Liver (tissue), 10 donors: ENCODE measurements around the gene FNBP1L. TPM values are rescaled to one million over a fixed set of nuclear protein-coding genes. Genes with fewer than 3 reads are reported as not detected.

Source experiments
- DNase-seq: peaks from one replicate; pipeline ENCODE4 v3.0.0-alpha.2; 2017; ENCODE audit warnings: low spot score
- H3K27ac ChIP-seq, 2 donors: one replicate each; pipeline ENCODE4 v1.7.0; 2013; ENCODE audit warnings: inconsistent platforms in 2 of 2, low read length in 2 of 2, control low read depth in 1 of 2, low read depth in 1 of 2, mild to moderate bottlenecking in 1 of 2
- H3K27me3 ChIP-seq, 4 donors: one replicate each; pipeline versions ENCODE4 v1.6.1 to v1.7.0; 2013; ENCODE audit warnings: low read length in 3 of 4, inconsistent platforms in 1 of 4, mild to moderate bottlenecking in 1 of 4, moderate library complexity in 1 of 4; ENCODE audit not compliant: control insufficient read depth in 4 of 4, insufficient read depth in 4 of 4
- H3K36me3 ChIP-seq, 4 donors: one replicate each; pipeline versions ENCODE4 v1.6.1 to v1.7.0; 2013; ENCODE audit warnings: low read length in 3 of 4, mild to moderate bottlenecking in 3 of 4, low read depth in 1 of 4, moderate library complexity in 1 of 4; ENCODE audit not compliant: control insufficient read depth in 4 of 4, insufficient read depth in 3 of 4
- H3K4me1 ChIP-seq, 4 donors: one replicate each; pipeline versions ENCODE4 v1.6.1 to v1.7.0; 2013; ENCODE audit warnings: low read length in 3 of 4, mild to moderate bottlenecking in 3 of 4, moderate library complexity in 1 of 4; ENCODE audit not compliant: control insufficient read depth in 4 of 4, insufficient read depth in 4 of 4
- H3K4me3 ChIP-seq, 3 donors: one replicate each; pipeline versions ENCODE4 v1.6.1 to v1.7.0; 2013; ENCODE audit warnings: low read length in 3 of 3, control low read depth in 1 of 3, low read depth in 1 of 3, mild to moderate bottlenecking in 1 of 3
- H3K9ac ChIP-seq, 2 donors: one replicate each; pipeline ENCODE4 v1.7.0; 2013; ENCODE audit warnings: low read length in 2 of 2, mild to moderate bottlenecking in 2 of 2, moderate library complexity in 2 of 2, control low read depth in 1 of 2, low read depth in 1 of 2
- H3K9me3 ChIP-seq, 4 donors: one replicate each; pipeline versions ENCODE4 v1.6.1 to v1.7.0; 2013; ENCODE audit warnings: low read length in 3 of 4; ENCODE audit not compliant: control insufficient read depth in 4 of 4
- EGR1 ChIP-seq, 2 donors: IDR thresholded peaks; 2 replicates each; pipeline ENCODE4 v1.6.1; 2016 to 2018; ENCODE audit warnings: antibody characterized with exemption in 2 of 2, low read depth in 2 of 2
- FOXA1 ChIP-seq: IDR thresholded peaks from 2 replicates; pipeline ENCODE4 v1.6.1; 2016; ENCODE audit warnings: antibody characterized with exemption
- FOXA2 ChIP-seq: IDR thresholded peaks from 2 replicates; pipeline ENCODE4 v1.6.1; 2016; ENCODE audit warnings: antibody characterized with exemption
- GABPA ChIP-seq, 2 donors: IDR thresholded peaks in 1 of 2; conservative IDR thresholded peaks in 1 of 2; 2 replicates each; pipeline ENCODE4 v1.6.1; 2016; ENCODE audit warnings: antibody characterized with exemption in 2 of 2, mild to moderate bottlenecking in 1 of 2, moderate library complexity in 1 of 2
- JUND ChIP-seq, 2 donors: IDR thresholded peaks; 2 replicates each; pipeline ENCODE4 v1.6.1; 2016; ENCODE audit warnings: antibody characterized with exemption in 2 of 2
- RAD21 ChIP-seq, 2 donors: IDR thresholded peaks; 2 replicates each; pipeline ENCODE4 v1.6.1; 2016; ENCODE audit warnings: antibody characterized with exemption in 2 of 2, mild to moderate bottlenecking in 2 of 2
- REST ChIP-seq: IDR thresholded peaks from 2 replicates; pipeline ENCODE4 v1.6.1; 2016; ENCODE audit warnings: antibody characterized with exemption, mild to moderate bottlenecking
- RXRA ChIP-seq, 2 donors: IDR thresholded peaks; 2 replicates each; pipeline ENCODE4 v1.6.1; 2017 to 2018; ENCODE audit warnings: antibody characterized with exemption in 2 of 2, mild to moderate bottlenecking in 1 of 2
- SP1 ChIP-seq: IDR thresholded peaks from 2 replicates; pipeline ENCODE4 v1.6.1; 2018; ENCODE audit warnings: antibody characterized with exemption, mild to moderate bottlenecking
- ZBTB33 ChIP-seq: IDR thresholded peaks from 2 replicates; pipeline ENCODE4 v1.6.1; 2016; ENCODE audit warnings: antibody characterized with exemption
- WGBS: extraction: QIAGEN DNeasy Blood & Tissue Kit; methylation state at CpG from one replicate; pipeline ENCODE4 v1.1.7; 2013; 5-methylcytosine and 5-hydroxymethylcytosine counted together
- polyA plus RNA-seq, 2 donors: library from polyadenylated mRNA; stranded (reverse) in 1 of 2; unstranded in 1 of 2; fragments of 200-250 nt in 1 of 2; fragments of >200 nt in 1 of 2; fragmentation: Nextera tagmentation in 1 of 2; extraction: Ambion mirVana in 1 of 2; gene quantifications; one replicate each; pipeline versions ENCODE4 v1.2.1 to v1.2.3, GENCODE V29; 2013 to 2015
- small RNA-seq: library from RNA; depleted of rRNA; stranded (forward); fragments of <200 nt; gene quantifications from one replicate; pipeline ENCODE3, GENCODE V24; 2014
- total RNA-seq, 2 donors: library from RNA; depleted of rRNA; stranded (reverse); fragments of >200 nt; gene quantifications; one replicate each; pipeline ENCODE4 v1.2.3, GENCODE V29; 2014
- TF ChIP-seq, protein P1 (sequence below): fragments of 150-350 bp; IDR thresholded peaks from 2 replicates; pipeline ENCODE4 v1.5.1; 2017; ENCODE audit warnings: improper control_type of control experiment, low read depth, low read length; ENCODE audit not compliant: missing input control
- donor health status: healthy.
- donor health status: healthy.
- donor health status: healthy.
- donor health status: healthy.
- donor health status: healthy.

Gene FNBP1L
- total and polyA plus RNA-seq, 4 donors: 5.3 to 13.5 (median 8.9) TPM

GRCh38 chr1:93603106-93603505, 155.2 kb downstream of the FNBP1L start:
- no peak overlapping the region for H3K9ac ChIP-seq
- TF ChIP-seq FOXA1 (no peak), REST (no peak), GABPA (IDR thresholded peaks at IDR 0.05 in 1 of 2, conservative IDR thresholded peaks at IDR 0.05 in 1 of 2) (no peak)
- peaks cover 0 to 3% (median 0%) of the 10 kb centered on the region in 4 donors for H3K36me3 ChIP-seq
- H3K4me1 ChIP-seq: peaks cover 0 to 17% (median 4%) of the 10 kb centered on the region in 4 donors
- no peak overlapping the region for H3K27ac ChIP-seq
- 85% methylated on average over 3 of the region's 3 CpGs for WGBS
- no peak overlapping the region for H3K4me3 ChIP-seq
- H3K9me3 ChIP-seq: no peaks in the 10 kb centered on the region
- DNase-seq: no peak
- no peaks in the 10 kb centered on the region for H3K27me3 ChIP-seq

- no peak for TF ChIP-seq GABPA (IDR thresholded peaks at IDR 0.05 in 1 of 2, conservative IDR thresholded peaks at IDR 0.05 in 1 of 2)
- TF ChIP-seq, protein P1, sequence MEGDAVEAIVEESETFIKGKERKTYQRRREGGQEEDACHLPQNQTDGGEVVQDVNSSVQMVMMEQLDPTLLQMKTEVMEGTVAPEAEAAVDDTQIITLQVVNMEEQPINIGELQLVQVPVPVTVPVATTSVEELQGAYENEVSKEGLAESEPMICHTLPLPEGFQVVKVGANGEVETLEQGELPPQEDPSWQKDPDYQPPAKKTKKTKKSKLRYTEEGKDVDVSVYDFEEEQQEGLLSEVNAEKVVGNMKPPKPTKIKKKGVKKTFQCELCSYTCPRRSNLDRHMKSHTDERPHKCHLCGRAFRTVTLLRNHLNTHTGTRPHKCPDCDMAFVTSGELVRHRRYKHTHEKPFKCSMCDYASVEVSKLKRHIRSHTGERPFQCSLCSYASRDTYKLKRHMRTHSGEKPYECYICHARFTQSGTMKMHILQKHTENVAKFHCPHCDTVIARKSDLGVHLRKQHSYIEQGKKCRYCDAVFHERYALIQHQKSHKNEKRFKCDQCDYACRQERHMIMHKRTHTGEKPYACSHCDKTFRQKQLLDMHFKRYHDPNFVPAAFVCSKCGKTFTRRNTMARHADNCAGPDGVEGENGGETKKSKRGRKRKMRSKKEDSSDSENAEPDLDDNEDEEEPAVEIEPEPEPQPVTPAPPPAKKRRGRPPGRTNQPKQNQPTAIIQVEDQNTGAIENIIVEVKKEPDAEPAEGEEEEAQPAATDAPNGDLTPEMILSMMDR: no peak
- no peak for TF ChIP-seq SP1
- TF ChIP-seq FOXA2: no peak
- TF ChIP-seq ZBTB33: no peak
- TF ChIP-seq RXRA (IDR thresholded peaks at IDR 0.05): no peak
- TF ChIP-seq FOXA1: no peak
- TF ChIP-seq RAD21 (IDR thresholded peaks at IDR 0.05): no peak
- no peak for TF ChIP-seq EGR1 (IDR thresholded peaks at IDR 0.05; ENCODE audit: low read depth in 2 of 2)
- no peak for TF ChIP-seq JUND (IDR thresholded peaks at IDR 0.05)
- 91% methylated on average over 4 of the region's 4 CpGs for WGBS
- no peak for DNase-seq
These were observed 155.7 kb downstream of the FNBP1L start for GRCh38 chr1:93603601-93604000.

More at GRCh38 chr1:93603601-93604000, 155.7 kb downstream of the FNBP1L start:
- Histone ChIP-seq H3K4me1 (peaks cover 0 to 22% (median 4%) of the 10 kb centered on the region in 4 donors), H3K9me3 (no peaks in the 10 kb centered on the region), H3K9ac (no peak overlapping the region), H3K27ac (no peak overlapping the region), H3K4me3 (no peak overlapping the region), H3K27me3 (no peaks in the 10 kb centered on the region), H3K36me3 (peaks cover 0 to 3% (median 0%) of the 10 kb centered on the region in 4 donors)

Small RNA genes lying within 50 kb of the gene (small RNA-seq; reads per million reads assigned to genes)
- gene RNA5SP53: 0.27 reads per million, percentile 19 among the genes with 10 or more reads in this experiment

Other genes starting within 250 kb of the FNBP1L start
- gene DR1, start 102.2 kb upstream of the FNBP1L start, total RNA-seq: 10 to 100 TPM; 13.5 to 20.5 TPM
- 10 to 100 TPM in 1 of 2 donors, 1 to 10 TPM in 1; 9.4 to 10.9 TPM for gene DR1, start 102.2 kb upstream of the FNBP1L start, polyA plus RNA-seq
- gene BCAR3, start 233.7 kb downstream of the FNBP1L start, total RNA-seq: 1 to 10 TPM; 2.8 to 8.0 TPM
- 10 to 100 TPM in 1 of 2 donors, 1 to 10 TPM in 1; 7.4 to 10.3 TPM for gene BCAR3, start 233.7 kb downstream of the FNBP1L start, polyA plus RNA-seq